H54 (cell line): ENCODE measurements around the gene MRPS15.
"Not testable (repeated sequence)": the region's sequence is repeated elsewhere in the genome, so short reads cannot be mapped to it uniquely, and the experiment has no call there.

Experiments used
- DNase-seq: peaks from one replicate; pipeline ENCODE4 v3.0.0; 2011; ENCODE audit warnings: low spot score, mixed read lengths; ENCODE audit not compliant: insufficient read length
- FAIRE-seq: peaks from 3 replicates; lab custom pipeline; 2011; peaks lifted over from hg19 to GRCh38; lab: Jason Lieb, UNC
- POLR2A ChIP-seq: IDR thresholded peaks from 2 replicates; pipeline ENCODE4 v1.6.1; 2011; ENCODE audit warnings: low read depth, mild to moderate bottlenecking, low read length

The MRPS15 gene

GRCh38 chr1:36492491-36492890, 28.3 kb upstream of the MRPS15 start:
- no peak for DNase-seq
- TF ChIP-seq POLR2A, result no peak
- FAIRE-seq, result no peak

DNA sequence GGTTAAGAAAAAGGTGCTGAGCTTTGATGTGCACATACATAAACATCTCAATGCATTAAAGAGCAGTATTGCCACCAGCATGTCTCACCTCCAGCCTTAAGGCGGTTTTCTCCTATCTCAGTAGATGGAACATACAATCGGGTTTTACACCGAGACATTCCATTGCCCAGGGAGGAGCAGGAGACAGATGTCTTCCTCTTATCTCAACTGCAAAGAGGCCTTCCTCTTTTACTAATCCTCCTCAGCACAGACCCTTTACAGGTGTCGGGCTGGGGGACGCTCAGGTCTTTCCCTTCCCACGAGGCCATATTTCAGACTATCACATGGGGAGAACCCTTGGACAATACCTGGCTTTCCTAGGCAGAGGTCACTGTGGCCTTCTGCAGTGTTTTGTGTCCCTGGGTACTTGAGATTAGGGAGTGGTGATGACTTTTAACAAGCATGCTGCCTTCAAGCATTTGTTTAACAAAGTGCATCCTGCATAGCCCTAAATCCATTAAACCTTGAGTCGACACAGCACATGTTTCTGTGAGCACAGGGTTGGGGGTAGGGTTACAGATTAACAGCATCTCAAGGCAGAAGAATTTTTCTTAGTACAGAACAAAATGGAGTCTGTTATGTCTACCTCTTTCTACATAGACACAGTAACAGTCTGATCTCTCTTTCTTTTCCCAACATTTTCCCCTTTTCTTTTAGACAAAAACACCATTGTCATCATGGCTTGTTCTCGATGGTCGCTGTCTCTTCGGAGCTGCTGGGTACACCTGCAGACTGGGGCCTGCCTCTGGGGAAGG, 25.3 kb upstream of the MRPS15 start:
- not testable (repeated sequence) for FAIRE-seq, DNase-seq

DNA sequence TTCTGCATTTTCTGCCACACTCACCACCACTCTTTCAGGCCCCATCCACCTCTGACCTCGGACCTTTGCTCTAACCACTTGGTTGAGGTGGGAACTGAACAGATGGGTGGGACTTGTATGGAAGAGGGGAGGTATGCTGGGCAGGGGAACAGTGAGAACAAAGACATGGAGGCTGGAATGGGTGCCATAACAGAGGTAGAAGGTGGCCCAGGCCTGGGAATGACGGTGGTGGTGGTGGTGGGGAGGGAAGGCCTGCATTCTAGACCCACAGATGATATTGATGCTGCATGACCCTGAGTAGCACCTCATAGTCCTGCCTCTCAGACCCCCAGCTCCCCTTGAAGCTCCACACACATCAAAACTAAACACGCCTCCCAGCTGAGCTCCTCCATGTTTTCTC, 23.7 kb upstream of the MRPS15 start:
- DNase-seq, result no peak
- TF ChIP-seq POLR2A, result no peak
- FAIRE-seq, result no peak

DNA sequence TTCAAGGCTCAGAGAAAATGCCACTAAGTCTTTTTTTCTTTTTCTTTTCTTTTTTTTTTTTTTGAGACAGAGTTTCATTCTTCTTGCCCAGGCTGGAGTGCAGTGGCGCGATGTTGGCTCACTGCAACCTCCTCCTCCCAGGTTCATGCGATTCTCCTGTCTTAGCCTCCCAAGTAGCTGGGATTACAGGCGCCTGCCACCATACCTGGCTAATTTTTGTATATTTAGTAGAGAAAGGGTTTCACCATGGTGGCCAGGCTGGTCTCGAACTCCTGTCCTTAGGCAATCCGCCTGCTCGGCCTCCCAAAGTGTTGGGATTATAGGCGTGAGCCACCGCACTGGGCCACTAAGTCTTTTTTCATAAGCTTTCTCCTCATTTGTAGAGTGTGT, 23.1 kb upstream of the MRPS15 start:
- DNase-seq, FAIRE-seq: not testable (repeated sequence)

DNA sequence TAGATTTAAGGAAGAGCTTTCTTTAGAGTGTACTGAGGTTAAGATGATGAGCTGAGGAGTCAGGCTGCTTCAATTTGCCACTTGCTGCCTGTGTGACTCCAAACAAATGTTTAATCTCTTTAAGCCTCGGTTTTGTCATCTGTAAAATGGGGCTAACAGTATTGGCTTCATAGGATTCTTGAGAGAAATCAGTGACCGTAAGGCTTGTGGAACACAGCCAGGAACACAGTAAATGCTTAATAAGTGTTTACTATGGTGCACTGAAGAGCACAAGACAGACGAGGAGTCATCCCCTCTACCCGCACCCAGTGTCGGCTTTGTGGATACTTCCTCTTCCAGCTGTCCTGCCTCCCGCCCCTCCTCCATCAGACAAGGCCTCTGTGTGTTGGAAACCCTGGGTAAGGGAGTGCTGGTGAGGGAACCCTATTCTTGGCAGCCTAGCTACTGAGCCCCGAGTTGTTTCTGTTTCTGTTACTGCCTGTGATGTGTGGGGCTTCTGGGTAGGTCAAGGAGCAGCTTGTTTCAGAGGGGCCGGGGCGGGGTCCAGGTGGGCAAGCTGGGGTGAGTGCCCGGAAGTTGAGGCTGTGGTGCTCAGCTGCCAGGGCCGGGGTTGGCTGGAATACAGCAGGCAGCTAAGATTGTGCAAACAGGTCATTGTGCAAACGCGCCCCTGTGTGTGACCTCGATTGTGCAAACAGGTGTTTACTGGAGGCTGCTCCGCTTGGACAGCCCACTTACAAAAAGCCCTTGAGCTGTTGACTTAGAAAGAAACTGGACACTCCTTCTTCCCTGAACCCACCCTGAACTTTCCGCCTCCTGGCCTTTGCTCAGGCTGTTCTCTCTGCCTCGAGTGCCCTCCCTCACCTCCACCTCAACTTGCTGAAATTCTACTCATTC, 22.5 kb upstream of the MRPS15 start:
- DNase-seq (no peak), FAIRE-seq (no peak)

GRCh38 chr1:36486093-36486438, 21.9 kb upstream of the MRPS15 start:
- no peak for TF ChIP-seq POLR2A
- no peak for FAIRE-seq
- no peak for DNase-seq

More for the DNA sequence above, 22.5 kb upstream of the MRPS15 start:
- TF ChIP-seq POLR2A, result no peak

GRCh38 chr1:36484099-36484498, 19.9 kb upstream of the MRPS15 start:
- DNase-seq (no peak), FAIRE-seq (no peak)
- no peak for TF ChIP-seq POLR2A

DNA sequence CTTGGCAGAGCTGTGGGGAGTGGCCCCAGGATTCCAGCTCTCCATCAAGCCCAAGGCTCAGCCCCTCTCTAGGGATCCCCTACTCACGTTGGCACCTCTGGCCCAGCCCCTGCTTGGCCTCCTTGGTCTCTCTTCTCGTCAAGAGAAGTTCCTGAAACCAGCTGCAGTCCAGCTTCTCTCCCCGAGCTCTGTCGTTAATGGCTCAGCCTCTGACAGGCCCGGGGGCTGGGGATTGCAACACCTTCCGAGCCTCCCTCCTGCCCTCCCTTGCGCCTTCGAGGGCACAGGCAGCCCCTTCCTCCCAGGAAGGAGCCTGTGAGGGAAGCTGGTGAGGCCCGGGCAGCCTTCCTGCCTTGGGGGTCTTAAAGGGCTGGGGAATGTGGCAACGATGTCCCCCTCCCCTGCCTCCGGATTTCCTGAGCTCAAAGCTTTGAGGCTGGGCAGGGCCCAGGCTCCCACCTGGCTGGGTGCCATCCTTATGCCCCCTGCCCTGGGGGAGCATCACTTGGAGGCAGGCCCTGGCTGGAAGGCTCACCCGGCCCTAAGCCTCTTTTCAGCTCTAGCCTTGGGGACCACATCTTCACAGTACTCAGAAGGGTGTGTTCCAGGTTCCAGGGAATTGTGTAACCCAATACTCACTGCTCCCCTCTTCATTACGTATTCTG, 18.7 kb upstream of the MRPS15 start, which contains the start of gene CSF3R:
TSS of gene CSF3R (minus strand) at position 190 of the 665 bp plus-strand sequence. CDS start 3,417 bp downstream, outside the sequence.
- no peak for DNase-seq
- no peak for TF ChIP-seq POLR2A
- no peak for FAIRE-seq

GRCh38 chr1:36481771-36482723, 17.9 kb upstream of the MRPS15 start:
- no peak for FAIRE-seq
- no peak for DNase-seq

GRCh38 chr1:36481091-36481490, 16.9 kb upstream of the MRPS15 start:
- TF ChIP-seq POLR2A, result no peak
- FAIRE-seq, result no peak
- no peak for DNase-seq

More at GRCh38 chr1:36481771-36482723, 17.9 kb upstream of the MRPS15 start:
- no peak for TF ChIP-seq POLR2A

- TF ChIP-seq POLR2A, result no peak
- FAIRE-seq (no peak), DNase-seq (no peak)
These were observed 16.0 kb upstream of the MRPS15 start for GRCh38 chr1:36480161-36480560.

DNA sequence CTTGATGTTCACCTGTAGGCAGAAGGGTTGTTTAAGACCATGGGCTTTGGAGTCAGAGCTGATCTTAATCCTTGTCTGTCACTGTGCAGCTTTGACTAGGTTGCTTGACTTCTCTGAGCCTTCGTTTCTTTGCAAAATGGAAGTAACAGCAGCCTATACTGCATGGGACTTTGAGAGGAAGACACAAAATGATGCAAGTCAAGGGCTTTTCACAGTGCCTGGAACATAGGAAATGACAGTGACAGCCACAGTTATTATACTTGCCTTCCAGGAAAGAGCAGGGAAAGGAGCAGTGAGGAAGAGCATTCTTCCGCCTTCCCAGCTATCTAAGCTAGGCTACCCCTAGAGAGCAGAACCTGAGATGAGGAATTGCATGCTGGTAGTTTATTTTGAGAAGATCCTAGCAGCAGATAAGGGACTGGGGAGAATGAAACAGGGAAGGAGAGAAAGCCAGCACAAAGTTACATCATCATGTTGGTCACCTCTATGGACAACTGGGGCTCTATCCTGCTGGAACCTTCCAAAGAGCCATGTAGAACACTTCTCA, 15.4 kb upstream of the MRPS15 start:
- no peak for FAIRE-seq
- DNase-seq, result no peak
- TF ChIP-seq POLR2A, result no peak

DNA sequence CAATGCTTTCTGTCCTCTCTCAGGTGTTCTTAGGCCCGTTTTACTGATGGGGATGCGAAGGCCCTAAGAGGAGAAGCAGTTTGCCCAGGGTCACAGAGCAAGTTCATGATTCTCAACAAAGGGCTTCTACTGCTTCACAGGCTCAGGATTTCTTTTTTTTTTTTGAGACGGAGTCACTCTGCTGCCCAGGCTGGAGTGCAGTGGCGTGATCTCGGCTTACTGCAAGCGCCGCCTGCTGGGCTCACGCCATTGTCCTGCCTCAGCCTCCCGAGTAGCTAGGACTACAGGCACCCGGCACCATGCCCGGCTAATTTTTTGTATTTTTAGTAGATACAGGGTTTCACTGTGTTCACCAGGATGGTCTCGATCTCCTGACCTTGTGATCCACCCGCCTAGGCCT, 13.4 kb upstream of the MRPS15 start:
- DNase-seq, FAIRE-seq: not testable (repeated sequence)
